CD4-positive, alpha-beta T cell treated with Interleukin-6 at 100 ng/mL for 8 hours (primary cell): ENCODE data around the gene TAMALIN.

Source experiments
- DNase-seq: peaks from one replicate; pipeline ENCODE4 v3.0.0-alpha.2; 2020; ENCODE audit warnings: mixed read lengths, low spot score

The TAMALIN gene

DNA sequence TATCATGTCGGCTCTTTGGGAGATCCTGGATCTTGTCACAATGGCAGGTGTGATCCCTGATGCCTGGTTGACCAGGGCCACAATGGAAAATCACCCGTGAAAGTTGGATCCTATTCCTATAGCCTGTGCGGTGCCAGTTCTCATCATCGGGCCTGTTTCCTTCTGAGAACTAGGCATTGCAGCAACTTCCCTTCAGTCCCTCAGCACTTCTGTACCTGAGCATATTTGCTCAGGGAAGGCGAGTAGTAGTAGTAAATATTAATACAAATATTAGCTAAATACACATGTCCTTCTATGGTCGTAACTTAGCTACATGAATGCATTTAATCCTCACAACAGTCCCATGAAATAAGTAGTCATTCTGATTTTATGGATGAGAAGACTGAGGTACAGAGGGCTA is 22.1 kb upstream of the TAMALIN start:
- DNase-seq, result no peak

GRCh38 chr12:51985154-51985835 is 21.5 kb upstream of the TAMALIN start:
- DNase-seq, result no peak

GRCh38 chr12:51986834-51987233 is 19.9 kb upstream of the TAMALIN start:
- DNase-seq, result no peak

DNA sequence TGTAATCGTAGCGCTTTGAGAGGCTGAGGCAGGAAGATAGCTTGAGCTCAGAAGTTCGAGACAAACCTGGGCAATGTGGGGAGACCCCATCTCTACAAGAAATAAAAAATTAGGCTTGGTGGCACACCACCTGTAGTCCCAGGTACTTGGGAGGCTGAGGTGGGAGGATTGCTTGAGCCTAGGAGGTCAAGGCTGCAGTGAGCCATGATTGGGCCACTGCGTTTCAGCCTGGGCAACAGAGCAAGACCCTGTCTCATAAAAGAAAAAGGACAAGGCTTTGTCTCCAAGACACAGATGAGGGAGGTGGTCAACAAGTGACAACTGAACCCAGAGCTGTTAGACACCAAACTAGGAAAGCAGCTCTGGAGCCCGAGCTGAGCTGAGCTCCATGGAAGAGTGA is 14.5 kb upstream of the TAMALIN start:
- DNase-seq, result no peak

- DNase-seq, result no peak
Observed at GRCh38 chr12:51994539-51994820, 12.3 kb upstream of the TAMALIN start.

DNA sequence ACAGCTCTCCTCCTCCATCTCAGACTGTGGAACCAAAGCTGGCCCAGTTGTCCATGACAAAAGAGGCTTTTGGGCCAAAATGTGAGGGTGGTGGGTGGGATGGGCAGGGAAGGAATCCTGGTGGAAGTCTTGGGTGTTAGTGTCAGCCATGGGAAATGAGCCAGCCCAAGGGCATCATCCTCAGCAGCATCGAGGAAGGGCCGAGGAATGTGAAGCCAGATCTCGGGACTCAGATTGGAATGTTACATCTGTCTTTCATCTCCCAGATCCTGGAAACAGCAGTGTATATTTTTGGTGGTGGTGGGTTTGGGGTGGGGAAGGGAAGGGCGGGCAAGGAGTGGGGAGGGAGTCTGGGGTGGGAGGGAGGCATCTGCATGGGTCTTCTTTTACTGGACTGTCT is 11.8 kb upstream of the TAMALIN start:
- no peak for DNase-seq

- no peak for DNase-seq
Observed at GRCh38 chr12:51997136-51997535, 9.6 kb upstream of the TAMALIN start.

GRCh38 chr12:52003016-52003550 is 3.7 kb upstream of the TAMALIN start:
- no peak for DNase-seq

DNA sequence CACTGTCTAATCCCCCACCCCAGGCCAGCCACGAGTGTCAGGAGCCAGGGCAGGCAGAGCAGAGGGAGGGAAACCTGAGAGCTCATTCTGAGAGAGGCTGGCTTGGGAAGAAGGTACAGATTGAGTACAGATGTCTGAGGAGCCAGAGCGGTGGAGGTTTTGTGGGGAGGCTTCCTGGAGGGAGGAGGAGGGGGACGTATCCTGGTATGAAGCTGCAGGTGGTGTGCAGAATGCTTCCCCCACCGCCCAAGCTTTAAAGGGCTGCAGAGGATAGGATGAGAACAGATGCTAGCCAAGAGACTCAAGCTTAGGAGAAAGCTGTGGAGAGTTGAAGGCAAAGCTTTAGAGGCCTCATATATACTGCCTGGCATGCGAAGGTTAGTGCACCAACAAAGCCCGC is 3.2 kb upstream of the TAMALIN start:
- no peak for DNase-seq

- no peak for DNase-seq
Observed at GRCh38 chr12:52004042-52004648, 2.6 kb upstream of the TAMALIN start.

DNA sequence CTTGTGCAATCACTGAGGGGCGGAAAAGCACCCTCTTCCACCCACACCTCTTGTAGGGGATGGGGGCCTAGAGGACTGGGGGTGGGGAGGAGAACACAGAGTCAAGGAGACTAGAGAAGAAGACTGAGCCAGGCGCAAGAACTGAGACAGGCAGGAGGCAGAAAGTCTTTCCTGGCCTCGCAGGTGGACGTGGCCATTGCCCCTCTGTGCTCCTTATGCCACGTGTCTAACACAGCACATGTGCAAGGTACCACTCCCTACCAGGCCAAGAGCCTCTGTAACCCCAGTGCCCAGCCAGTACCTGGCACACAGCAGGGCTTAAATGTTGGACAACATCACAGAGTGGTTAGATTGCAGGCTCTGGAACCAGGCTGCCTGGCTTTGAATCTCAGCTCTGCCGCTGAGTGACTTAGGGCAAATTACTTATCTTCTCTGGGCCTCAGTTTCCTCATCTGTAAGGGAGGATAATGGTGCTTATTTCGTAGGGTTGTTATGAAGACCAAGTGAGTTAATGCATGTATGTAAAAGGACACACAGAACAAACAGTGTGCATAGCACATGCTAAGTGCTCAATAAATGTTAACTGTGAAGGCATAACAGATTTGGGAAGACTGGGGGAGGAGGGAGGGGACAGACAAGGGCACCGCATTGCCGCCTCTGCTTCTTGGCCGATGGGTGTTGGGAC is 1.4 kb upstream of the TAMALIN start:
- DNase-seq, result no peak

DNA sequence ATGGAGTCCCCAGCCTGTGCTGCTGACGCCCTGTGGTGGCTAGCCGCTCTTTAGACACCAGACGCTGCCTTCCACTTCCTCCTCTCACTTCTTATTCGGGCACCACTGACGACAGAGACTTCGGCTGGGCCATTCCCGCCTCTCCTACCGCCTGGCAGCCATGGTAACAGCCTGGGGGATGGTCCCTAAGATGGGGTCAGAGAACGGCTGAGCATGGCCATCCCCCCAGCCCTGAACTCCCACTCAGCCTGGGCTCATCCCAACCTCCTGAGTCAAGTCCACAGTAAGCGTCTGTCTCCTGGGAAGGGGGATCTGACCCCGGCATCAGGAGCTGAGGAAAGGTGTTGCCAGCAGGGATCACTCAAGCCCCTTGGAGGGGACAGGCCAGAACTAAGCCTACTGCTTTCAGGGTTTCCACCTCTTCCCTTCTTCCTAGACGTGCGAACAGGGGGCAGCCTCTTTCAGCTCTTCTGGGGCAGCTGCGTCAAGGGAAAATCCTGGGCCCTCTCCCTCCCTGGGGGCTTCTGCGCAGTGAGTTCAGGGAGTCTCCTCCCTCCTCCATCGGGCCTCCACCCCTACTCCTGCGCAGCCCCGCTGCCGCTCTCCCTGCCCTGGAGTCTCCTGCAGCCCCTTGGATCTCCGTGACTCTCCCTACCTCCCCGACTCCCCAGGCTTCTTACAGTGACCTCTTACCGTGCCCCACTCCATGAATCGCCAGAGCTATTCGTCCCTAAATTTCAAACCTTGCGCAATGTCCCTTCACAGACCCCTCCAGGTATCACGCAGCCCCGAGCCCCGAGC is 643 bp upstream of the TAMALIN start:
- no peak for DNase-seq

GRCh38 chr12:52007158-52007921 is 594 bp downstream of the TAMALIN start:
- peak; percentile 47 for DNase-seq

GRCh38 chr12:52007982-52008510 is 1.3 kb downstream of the TAMALIN start:
- no peak for DNase-seq

DNA sequence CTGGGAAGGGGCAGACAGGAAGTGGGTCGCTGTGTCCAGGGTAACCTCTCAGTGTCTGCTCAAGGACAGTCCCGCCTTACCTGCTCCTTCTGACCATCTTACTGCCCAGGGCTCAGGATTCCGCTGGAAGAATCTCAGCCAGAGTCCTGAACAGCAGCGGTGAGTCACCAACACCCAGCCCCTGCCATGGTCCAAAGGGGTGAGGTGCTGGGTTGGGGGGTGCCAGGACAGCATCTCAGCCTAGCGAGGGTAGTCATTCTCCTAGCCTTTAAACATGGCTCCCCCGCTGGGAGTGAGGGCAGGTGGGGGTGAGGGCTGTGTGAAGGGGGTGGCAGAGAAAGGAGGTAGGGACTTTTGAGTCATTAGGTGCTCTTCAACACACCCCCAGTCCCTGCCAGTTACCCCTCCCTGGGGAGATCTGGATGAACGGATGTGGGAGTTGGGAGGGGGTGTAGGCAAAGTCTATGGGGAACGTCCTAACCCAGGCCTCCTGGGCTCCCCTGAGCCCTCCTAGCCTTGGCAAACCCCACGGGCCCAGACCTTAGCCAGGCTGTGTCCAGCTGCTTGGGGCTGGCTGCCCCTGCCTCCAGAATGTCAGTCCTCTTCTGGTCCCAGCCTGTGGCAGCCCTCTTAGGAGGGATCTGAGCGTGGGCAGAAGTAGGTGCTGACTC is 2.5 kb downstream of the TAMALIN start:
- no peak for DNase-seq

DNA sequence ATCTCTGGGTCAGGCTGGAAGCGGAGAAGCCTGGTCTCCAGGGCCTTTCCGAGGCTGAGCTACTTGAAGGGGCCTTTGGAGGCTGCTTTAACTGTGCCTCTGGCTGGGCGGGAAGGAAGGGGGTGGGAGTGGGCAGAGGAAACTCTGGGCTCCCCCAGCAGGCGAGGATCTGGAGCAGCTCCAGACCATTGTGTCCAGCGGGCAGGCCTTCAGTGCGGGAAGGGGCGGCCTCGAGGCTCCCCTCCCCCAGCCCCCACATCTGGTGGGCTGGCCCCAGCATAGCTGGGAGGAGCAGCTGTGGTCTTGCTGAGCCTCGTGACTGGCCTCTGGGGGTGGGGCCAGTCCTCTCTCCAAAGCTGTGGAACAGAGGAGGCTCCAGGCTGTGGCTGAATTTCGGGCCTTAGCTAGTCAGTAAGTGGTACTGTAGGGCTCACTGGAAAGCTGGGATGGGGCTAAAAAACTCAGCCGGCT is 3.4 kb downstream of the TAMALIN start:
- no peak for DNase-seq

- DNase-seq, result no peak
Observed at GRCh38 chr12:52010692-52011601, 4.2 kb downstream of the TAMALIN start.

DNA sequence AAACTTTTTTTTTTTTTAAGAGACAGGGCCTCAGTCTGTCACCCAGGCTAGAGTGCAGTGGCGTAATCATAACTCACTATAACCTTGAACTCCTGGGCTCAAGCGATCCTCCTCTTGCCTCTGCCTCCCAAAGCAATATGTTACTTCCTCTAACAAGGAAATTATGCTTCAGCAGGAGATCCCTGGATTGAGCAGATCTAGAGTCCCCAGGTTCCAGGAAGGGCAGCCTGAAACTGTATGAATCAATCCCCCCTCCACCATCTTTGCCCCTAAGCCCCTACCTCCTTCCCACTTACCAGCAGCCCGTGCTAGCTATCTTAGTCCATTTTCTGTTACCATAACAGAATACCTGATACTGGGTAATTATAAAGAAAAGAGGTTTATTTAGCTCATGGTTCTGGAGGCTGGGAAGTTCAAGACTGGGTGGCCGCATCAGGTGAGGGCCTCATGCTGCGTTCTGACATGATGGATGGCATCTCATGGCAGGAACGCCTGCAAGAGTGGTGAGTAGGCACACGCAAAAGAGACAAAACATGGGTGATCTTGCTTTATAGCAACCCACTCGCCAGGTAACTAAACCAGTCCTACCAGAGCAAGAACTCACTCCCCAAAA is 5.0 kb downstream of the TAMALIN start:
- no peak for DNase-seq

DNA sequence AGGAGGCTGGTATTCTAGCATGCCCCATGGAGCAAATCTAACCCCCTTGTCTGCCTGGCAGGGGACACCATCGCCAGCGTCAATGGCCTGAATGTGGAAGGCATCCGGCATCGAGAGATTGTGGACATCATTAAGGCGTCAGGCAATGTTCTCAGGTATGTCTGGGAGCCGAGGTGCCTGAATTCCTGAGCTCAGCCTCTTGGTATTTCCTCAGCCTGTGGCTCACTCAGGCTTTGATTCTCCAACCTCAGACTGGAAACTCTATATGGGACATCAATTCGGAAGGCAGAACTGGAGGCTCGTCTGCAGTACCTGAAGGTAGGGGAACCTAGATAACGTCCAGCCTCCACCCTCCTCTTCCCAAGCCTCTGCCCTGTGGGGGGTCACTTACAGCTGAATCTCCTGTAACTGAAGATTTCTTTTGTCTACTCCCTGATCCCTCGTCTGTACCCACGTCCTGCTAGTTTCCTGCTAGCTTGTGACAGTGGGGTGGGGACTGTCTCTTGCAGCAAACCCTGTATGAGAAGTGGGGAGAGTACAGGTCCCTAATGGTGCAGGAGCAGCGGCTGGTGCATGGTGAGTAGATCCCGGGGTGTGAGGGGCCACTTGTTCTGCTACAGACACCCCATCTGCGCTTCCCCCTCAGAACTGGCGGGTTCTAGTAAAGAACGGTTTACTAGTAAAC is 7.0 kb downstream of the TAMALIN start:
- no peak for DNase-seq
